Spleen (tissue), 11 donors: Measurements from ENCODE around the gene HUS1. TPM values are rescaled to one million over a fixed set of nuclear protein-coding genes. Genes with fewer than 3 reads are reported as not detected.
"Not testable (repeated sequence)": the region's sequence is repeated elsewhere in the genome, so short reads cannot be mapped to it uniquely, and the experiment has no call there.

Experiments
- DNase-seq: peaks from one replicate; pipeline ENCODE4 v3.0.0-alpha.2; 2020
- H3K27ac ChIP-seq, 8 donors: fragments of 200-600 bp; sonication (generic) in 7 of 8; 1 replicate in 4 of 8; 2 replicates in 4 of 8; pipeline versions ENCODE4 v1.5.0 to v1.8.0; 2016 to 2021; ENCODE audit warnings: inconsistent platforms in 4 of 8, mild to moderate bottlenecking in 4 of 8, moderate library complexity in 1 of 8
- H3K27me3 ChIP-seq, 7 donors: fragments of 200-600 bp; sonication (generic) in 6 of 7; replicated peaks in 1 of 7; 1 replicate in 4 of 7; 2 replicates in 3 of 7; pipeline versions ENCODE4 v1.5.0 to v1.8.0; 2016 to 2021; ENCODE audit warnings: inconsistent platforms in 3 of 7, mild to moderate bottlenecking in 1 of 7
- H3K36me3 ChIP-seq, 6 donors: fragments of 200-600 bp; sonication (generic) in 5 of 6; 1 replicate in 4 of 6; 2 replicates in 2 of 6; pipeline versions ENCODE4 v1.5.0 to v1.8.0; 2016 to 2021; ENCODE audit warnings: inconsistent platforms in 2 of 6
- H3K4me1 ChIP-seq, 6 donors: fragments of 200-600 bp; sonication (generic) in 5 of 6; 1 replicate in 3 of 6; 2 replicates in 3 of 6; pipeline versions ENCODE4 v1.5.0 to v1.8.0; 2016 to 2021; ENCODE audit warnings: inconsistent platforms in 3 of 6
- H3K4me3 ChIP-seq, 8 donors: fragments of 200-600 bp; sonication (generic) in 7 of 8; 1 replicate in 4 of 8; 2 replicates in 4 of 8; pipeline versions ENCODE4 v1.5.0 to v1.8.0; 2016 to 2021; ENCODE audit warnings: inconsistent platforms in 4 of 8, mild to moderate bottlenecking in 4 of 8, moderate library complexity in 2 of 8
- H3K9me3 ChIP-seq, 8 donors: fragments of 200-600 bp; sonication (generic) in 7 of 8; 1 replicate in 4 of 8; 2 replicates in 4 of 8; pipeline versions ENCODE4 v1.5.0 to v1.8.0; 2016 to 2021; ENCODE audit warnings: inconsistent platforms in 4 of 8
- POLR2A ChIP-seq, 3 donors: fragments of 450-650 bp; IDR thresholded peaks; one replicate each; pipeline ENCODE4 v1.5.1; 2017; ENCODE audit warnings: antibody characterized with exemption in 3 of 3, mild to moderate bottlenecking in 1 of 3
- POLR2AphosphoS5 ChIP-seq, 3 donors: sonication (generic); formaldehyde crosslinking; IDR thresholded peaks; one replicate each; pipeline ENCODE4 v1.5.1; 2017; ENCODE audit warnings: antibody characterized with exemption in 3 of 3
- WGBS, 5 donors: extraction: QIAGEN DNeasy Blood & Tissue Kit in 3 of 5; methylation state at CpG; one replicate each; pipeline versions ENCODE4 v1.1.5 to v1.1.7; 2013 to 2018; 5-methylcytosine and 5-hydroxymethylcytosine counted together
- intact Hi-C: fragments of 100-400 bp; cut with DNase I; formaldehyde crosslinking; loops from one replicate; pipeline ENCODE4 v1.15.0; 2023; ENCODE audit warnings: low total_unique reads
- polyA plus RNA-seq, 3 donors: library from polyadenylated mRNA; stranded (reverse); fragments of 200-250 nt; gene quantifications; one replicate each; pipeline ENCODE4 v1.2.1, GENCODE V29; 2013
- total RNA-seq, 7 donors: library from RNA; depleted of rRNA in 3 of 7; stranded (reverse); fragments of >200 nt in 3 of 7; fragmentation: NEBNext Ultra II Directional in 4 of 7; extraction: Animal tissue kit (Norgen Biotek cat#: 25700) in 4 of 7; gene quantifications; one replicate each; pipeline versions ENCODE4 v1.1.0 to v1.2.1, GENCODE V29; 2016 to 2021
- TF ChIP-seq, protein P1 (sequence below), 11 experiments: fragments of 200-600 bp in 7 of 11; fragments of 450-650 bp in 4 of 11; sonication (generic) in 4 of 11; IDR thresholded peaks in 8 of 11; conservative IDR thresholded peaks in 3 of 11; 1 replicate in 7 of 11; 2 replicates in 4 of 11; pipeline versions ENCODE4 v1.4.0 to v1.8.0; 2016 to 2021; ENCODE audit warnings: antibody characterized with exemption in 11 of 11, inconsistent platforms in 4 of 11, mild to moderate bottlenecking in 1 of 11
- donor health status: healthy with polysubstance abuse.
- donor health status: DM: no; HTN: no; CAD: no; lungs with moderate emphysema.
- donor health status: DM: no; HTN: no; CAD: no.
- donor health status: Bipolar disorder and iron deficiency.
- donor health status: healthy.
- donor health status: DM: no; HTN: no; CAD: no.
- donor health status: DM: yes; HTN: yes; CAD: no.

HUS1 gene
- total and polyA plus RNA-seq, 10 donors = 4.8 to 74.2 (median 33.2) TPM

GRCh38 chr7:48009257-48009656, 29.8 kb upstream of the HUS1 start:
- Histone ChIP-seq H3K27me3 (no peaks in the 10 kb centered on the region), H3K4me3 (no peak overlapping the region), H3K27ac (no peak overlapping the region), H3K36me3 (no peaks in the 10 kb centered on the region), H3K4me1 (peaks cover 0 to 7% (median 0%) of the 10 kb centered on the region in 6 donors), H3K9me3 (no peaks in the 10 kb centered on the region)
- DNase-seq = no peak
- TF ChIP-seq POLR2AphosphoS5 (IDR thresholded peaks at IDR 0.05) (no peak), POLR2A (IDR thresholded peaks at IDR 0.05) (no peak)
- TF ChIP-seq, protein P1, sequence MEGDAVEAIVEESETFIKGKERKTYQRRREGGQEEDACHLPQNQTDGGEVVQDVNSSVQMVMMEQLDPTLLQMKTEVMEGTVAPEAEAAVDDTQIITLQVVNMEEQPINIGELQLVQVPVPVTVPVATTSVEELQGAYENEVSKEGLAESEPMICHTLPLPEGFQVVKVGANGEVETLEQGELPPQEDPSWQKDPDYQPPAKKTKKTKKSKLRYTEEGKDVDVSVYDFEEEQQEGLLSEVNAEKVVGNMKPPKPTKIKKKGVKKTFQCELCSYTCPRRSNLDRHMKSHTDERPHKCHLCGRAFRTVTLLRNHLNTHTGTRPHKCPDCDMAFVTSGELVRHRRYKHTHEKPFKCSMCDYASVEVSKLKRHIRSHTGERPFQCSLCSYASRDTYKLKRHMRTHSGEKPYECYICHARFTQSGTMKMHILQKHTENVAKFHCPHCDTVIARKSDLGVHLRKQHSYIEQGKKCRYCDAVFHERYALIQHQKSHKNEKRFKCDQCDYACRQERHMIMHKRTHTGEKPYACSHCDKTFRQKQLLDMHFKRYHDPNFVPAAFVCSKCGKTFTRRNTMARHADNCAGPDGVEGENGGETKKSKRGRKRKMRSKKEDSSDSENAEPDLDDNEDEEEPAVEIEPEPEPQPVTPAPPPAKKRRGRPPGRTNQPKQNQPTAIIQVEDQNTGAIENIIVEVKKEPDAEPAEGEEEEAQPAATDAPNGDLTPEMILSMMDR (IDR thresholded peaks at IDR 0.05 in 8 of 11, conservative IDR thresholded peaks at IDR 0.05 in 3 of 11) = no peak
- intact Hi-C loops = no loop called here
- WGBS, 5 donors = 82 to 89% (median 85%) methylated on average over 4 of the region's 4 CpGs

- TF ChIP-seq, protein P1 (IDR thresholded peaks at IDR 0.05 in 8 of 11, conservative IDR thresholded peaks at IDR 0.05 in 3 of 11) = no peak
- TF ChIP-seq POLR2AphosphoS5 (IDR thresholded peaks at IDR 0.05) (no peak), POLR2A (IDR thresholded peaks at IDR 0.05) (no peak)
- H3K36me3 ChIP-seq = no peaks in the 10 kb centered on the region
- H3K4me1 ChIP-seq = peaks cover 0 to 5% (median 0%) of the 10 kb centered on the region in 6 donors
- DNase-seq = no peak
- H3K27me3 ChIP-seq = no peaks in the 10 kb centered on the region
- H3K27ac ChIP-seq = no peak overlapping the region
- WGBS, 5 donors = 85 to 98% (median 90%) methylated on average over 6 of the region's 6 CpGs
- H3K4me3 ChIP-seq = no peak overlapping the region
- no peaks in the 10 kb centered on the region for H3K9me3 ChIP-seq
- intact Hi-C loops = no loop called here
Observed at GRCh38 chr7:48006866-48007265, 27.5 kb upstream of the HUS1 start.

- no peak overlapping the region for H3K4me3 ChIP-seq
- H3K36me3 ChIP-seq = no peaks in the 10 kb centered on the region
- 31 to 39% (median 35%) methylated on average over 5 of the region's 5 CpGs for WGBS, 5 donors
- H3K27me3 ChIP-seq = no peaks in the 10 kb centered on the region
- no peak for TF ChIP-seq POLR2AphosphoS5 (IDR thresholded peaks at IDR 0.05)
- TF ChIP-seq, protein P1 (IDR thresholded peaks at IDR 0.05 in 8 of 11, conservative IDR thresholded peaks at IDR 0.05 in 3 of 11) = no peak
- no peak for TF ChIP-seq POLR2A (IDR thresholded peaks at IDR 0.05)
- intact Hi-C loops = no loop called here
- DNase-seq = no peak
- no peaks in the 10 kb centered on the region for H3K9me3 ChIP-seq
- H3K4me1 ChIP-seq = no peaks in the 10 kb centered on the region
- no peak overlapping the region for H3K27ac ChIP-seq
Observed at GRCh38 chr7:48004638-48005037, 25.2 kb upstream of the HUS1 start.

DNA sequence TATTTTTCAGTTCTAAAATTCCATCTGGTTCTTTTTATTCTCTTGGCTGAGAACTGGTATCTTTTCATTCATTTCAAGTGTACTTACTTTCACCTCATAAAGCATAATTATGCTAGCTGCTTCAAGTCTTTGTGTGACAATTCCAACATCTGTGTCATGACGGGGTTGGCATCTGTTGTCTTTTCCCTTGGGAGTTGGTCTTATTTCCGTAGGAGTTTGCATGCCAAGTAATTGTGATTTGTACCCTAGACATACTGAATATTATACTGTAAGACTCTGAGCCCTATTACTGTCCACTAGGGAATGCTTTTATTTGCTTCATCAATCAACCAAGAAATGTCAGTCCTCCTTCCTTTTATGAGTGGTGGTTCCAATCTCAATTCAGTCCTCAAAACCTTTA, 24.6 kb upstream of the HUS1 start:
- no peaks in the 10 kb centered on the region for H3K27me3 ChIP-seq
- no peak overlapping the region for H3K4me3 ChIP-seq
- no peak overlapping the region for H3K27ac ChIP-seq
- no peak for DNase-seq
- H3K4me1 ChIP-seq = no peaks in the 10 kb centered on the region
- no peaks in the 10 kb centered on the region for H3K36me3 ChIP-seq
- intact Hi-C loops = no loop called here
- TF ChIP-seq POLR2AphosphoS5 (IDR thresholded peaks at IDR 0.05) (no peak), POLR2A (IDR thresholded peaks at IDR 0.05) (no peak)
- TF ChIP-seq, protein P1 (IDR thresholded peaks at IDR 0.05 in 8 of 11, conservative IDR thresholded peaks at IDR 0.05 in 3 of 11) = no peak
- 56 to 75% (median 66%) methylated on average over 2 of the region's 2 CpGs for WGBS, 5 donors
- no peaks in the 10 kb centered on the region for H3K9me3 ChIP-seq

DNA sequence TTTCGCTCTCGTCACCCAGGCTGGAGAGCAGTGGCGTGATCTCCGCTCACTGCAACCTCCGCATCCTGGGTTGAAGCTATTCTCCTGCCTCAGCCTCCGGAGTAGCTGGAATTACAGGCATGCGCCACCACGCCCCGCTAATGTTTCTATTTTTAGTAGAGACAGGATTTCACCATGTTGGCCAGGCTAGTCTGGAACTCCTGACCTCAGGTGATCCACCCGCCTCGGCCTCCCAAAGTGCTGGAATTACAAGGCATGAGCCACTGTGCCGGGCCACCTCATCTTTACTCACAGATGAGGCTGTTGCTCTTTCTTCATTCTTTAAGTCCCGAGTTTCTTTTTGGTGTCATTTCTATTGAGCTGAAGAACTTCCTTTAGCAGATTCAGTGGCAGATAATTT, 20.7 kb upstream of the HUS1 start:
- DNase-seq, intact Hi-C loops, H3K36me3 ChIP-seq, H3K4me1 ChIP-seq, H3K4me3 ChIP-seq, H3K9me3 ChIP-seq, H3K27ac ChIP-seq, H3K27me3 ChIP-seq: not testable (repeated sequence)
- WGBS, 5 donors = 91 to 95% (median 93%) methylated on average over 13 of the region's 13 CpGs
